Measurements from ENCODE around the gene ACACA. TPM values are rescaled to one million over a fixed set of nuclear protein-coding genes. Genes with fewer than 3 reads are reported as not detected.

Gene ACACA
- total RNA-seq, 1 donor from 2014 or later = 74.6 TPM

GRCh38 chr17:37292429-37293139 is 114.1 kb downstream of the ACACA start:
- DNase-seq (ENCODE audit: low spot score) = no peak

- DNase-seq (ENCODE audit: low spot score) = no peak
Observed at GRCh38 chr17:37291351-37291750, 115.3 kb downstream of the ACACA start.

- no peak for DNase-seq (ENCODE audit: low spot score)
Observed at GRCh38 chr17:37286430-37286829, 120.2 kb downstream of the ACACA start.

- no peak for DNase-seq (ENCODE audit: low spot score)
Observed at GRCh38 chr17:37284191-37284590, 122.4 kb downstream of the ACACA start.

- DNase-seq (ENCODE audit: low spot score) = no peak
Observed at GRCh38 chr17:37283414-37283961, 123.1 kb downstream of the ACACA start.

- DNase-seq (ENCODE audit: low spot score) = no peak
Observed at GRCh38 chr17:37280841-37281240, 125.8 kb downstream of the ACACA start.

GRCh38 chr17:37278247-37278894 is 128.3 kb downstream of the ACACA start:
- DNase-seq (ENCODE audit: low spot score) = no peak

- DNase-seq (ENCODE audit: low spot score) = no peak
Observed at GRCh38 chr17:37276475-37276874, 130.2 kb downstream of the ACACA start.

- no peak for DNase-seq (ENCODE audit: low spot score)
Observed at GRCh38 chr17:37274461-37274860, 132.2 kb downstream of the ACACA start.

- no peak for DNase-seq (ENCODE audit: low spot score)
Observed at GRCh38 chr17:37273409-37274051, 133.1 kb downstream of the ACACA start.

GRCh38 chr17:37265446-37266173 is 141.0 kb downstream of the ACACA start:
- DNase-seq (ENCODE audit: low spot score) = no peak

GRCh38 chr17:37261286-37261685 is 145.3 kb downstream of the ACACA start:
- DNase-seq (ENCODE audit: low spot score) = no peak

- DNase-seq (ENCODE audit: low spot score) = no peak
Observed at GRCh38 chr17:37259030-37259735, 147.5 kb downstream of the ACACA start.

- DNase-seq (ENCODE audit: low spot score) = no peak
Observed at GRCh38 chr17:37256627-37257026, 150.0 kb downstream of the ACACA start.

GRCh38 chr17:37255432-37255831 is 151.2 kb downstream of the ACACA start:
- DNase-seq (ENCODE audit: low spot score) = no peak

- DNase-seq (ENCODE audit: low spot score) = no peak
Observed at GRCh38 chr17:37247825-37248224, 158.8 kb downstream of the ACACA start.

GRCh38 chr17:37246085-37246484 is 160.6 kb downstream of the ACACA start:
- no peak for DNase-seq (ENCODE audit: low spot score)

GRCh38 chr17:37240381-37240780 is 166.3 kb downstream of the ACACA start:
- no peak for DNase-seq (ENCODE audit: low spot score)

GRCh38 chr17:37239690-37240334 is 166.8 kb downstream of the ACACA start:
- no peak for DNase-seq (ENCODE audit: low spot score)

GRCh38 chr17:37234106-37234505 is 172.5 kb downstream of the ACACA start:
- no peak for DNase-seq (ENCODE audit: low spot score)

- no peak for DNase-seq (ENCODE audit: low spot score)
Observed at GRCh38 chr17:37233036-37233435, 173.6 kb downstream of the ACACA start.

Data from mucosa of gallbladder (tissue), 1 donor.